ENCODE results near the gene FMOD. TPM values are rescaled to one million over a fixed set of nuclear protein-coding genes. Genes with fewer than 3 reads are reported as not detected.

The FMOD gene
- polyA plus RNA-seq, 1 donor from 2014 or later = not detected

DNA sequence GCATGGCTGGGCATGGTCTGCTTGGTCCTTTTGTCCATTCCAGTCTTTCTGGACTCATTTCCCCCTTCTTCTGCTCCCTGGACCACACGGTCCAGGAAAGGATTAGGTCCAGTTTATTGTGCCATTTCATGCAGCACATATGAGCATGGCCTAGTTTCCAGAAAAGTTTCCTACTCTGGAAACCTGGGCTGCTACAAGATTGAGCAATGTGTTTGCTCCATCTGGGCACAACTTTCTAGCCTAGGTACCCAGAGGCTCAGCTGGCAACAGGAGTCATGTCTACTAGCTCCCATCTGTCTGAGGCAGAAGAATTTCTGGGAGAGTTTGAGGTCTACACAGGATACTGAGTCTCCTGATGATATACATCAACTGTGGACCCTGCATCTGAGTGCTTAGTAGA, 14.8 kb downstream of the FMOD start:
- H3K27ac ChIP-seq (ENCODE audit: low read length) = no peak overlapping the region

DNA sequence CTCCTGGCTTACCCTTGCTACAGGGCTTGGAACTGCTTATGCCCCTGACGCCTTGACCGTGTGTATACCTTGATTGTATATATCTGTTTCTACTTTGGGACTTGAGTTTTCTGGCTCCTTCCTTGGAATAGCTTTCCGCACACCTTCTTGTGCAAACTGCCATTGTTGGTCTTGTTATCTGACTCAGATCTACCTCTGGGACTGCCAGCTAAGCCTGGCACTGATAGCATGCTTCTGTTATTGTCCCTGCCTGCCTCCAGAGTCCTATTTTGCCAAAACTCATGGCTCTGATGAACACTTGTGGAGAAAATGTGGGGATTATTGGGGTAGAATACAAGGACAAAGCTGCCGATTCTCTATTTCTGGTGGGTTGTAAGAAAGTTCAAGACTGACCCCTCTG, 15.4 kb downstream of the FMOD start:
- no peak overlapping the region for H3K9ac ChIP-seq (ENCODE audit: low read length)
- no peaks in the 10 kb centered on the region for H4K20me1 ChIP-seq (ENCODE audit: insufficient read depth)
- H3K79me2 ChIP-seq (replicated peaks; ENCODE audit: insufficient read depth, low read length) = no peaks in the 10 kb centered on the region
- no peaks in the 10 kb centered on the region for H3K27me3 ChIP-seq (ENCODE audit: insufficient read depth, low read depth, low read length)
- H3K4me3 ChIP-seq (ENCODE audit: low read length) = no peak overlapping the region
- H3F3A ChIP-seq (ENCODE audit: insufficient read depth, low read length, poor library complexity, severe bottlenecking) = no peaks in the 10 kb centered on the region
- no peak for TF ChIP-seq SMC3 (conservative IDR thresholded peaks at IDR 0.05; ENCODE audit: poor library complexity)
- H2AFZ ChIP-seq (ENCODE audit: low read depth, low read length) = no peak overlapping the region
- H3K27ac ChIP-seq (ENCODE audit: low read length) = no peak overlapping the region
- H3K9me3 ChIP-seq (ENCODE audit: low read length) = no peaks in the 10 kb centered on the region
- H3K4me2 ChIP-seq (ENCODE audit: low read length) = no peak overlapping the region
- H3K36me3 ChIP-seq (ENCODE audit: insufficient read depth, low read length) = no peaks in the 10 kb centered on the region
- H3K9me2 ChIP-seq (ENCODE audit: insufficient read depth, low read length) = no peaks in the 10 kb centered on the region

More for the DNA sequence above, 14.8 kb downstream of the FMOD start:
- TF ChIP-seq RAD21 (conservative IDR thresholded peaks at IDR 0.05) = no peak
- no peak for TF ChIP-seq POLR2AphosphoS5 (IDR thresholded peaks at IDR 0.05)
- TF ChIP-seq EZH2 (IDR thresholded peaks at IDR 0.05; ENCODE audit: borderline replicate concordance, insufficient read depth, low read length, poor library complexity, severe bottlenecking) = no peak
- TF ChIP-seq SMC3 (conservative IDR thresholded peaks at IDR 0.05; ENCODE audit: poor library complexity) = no peak
- TF ChIP-seq, protein P1, sequence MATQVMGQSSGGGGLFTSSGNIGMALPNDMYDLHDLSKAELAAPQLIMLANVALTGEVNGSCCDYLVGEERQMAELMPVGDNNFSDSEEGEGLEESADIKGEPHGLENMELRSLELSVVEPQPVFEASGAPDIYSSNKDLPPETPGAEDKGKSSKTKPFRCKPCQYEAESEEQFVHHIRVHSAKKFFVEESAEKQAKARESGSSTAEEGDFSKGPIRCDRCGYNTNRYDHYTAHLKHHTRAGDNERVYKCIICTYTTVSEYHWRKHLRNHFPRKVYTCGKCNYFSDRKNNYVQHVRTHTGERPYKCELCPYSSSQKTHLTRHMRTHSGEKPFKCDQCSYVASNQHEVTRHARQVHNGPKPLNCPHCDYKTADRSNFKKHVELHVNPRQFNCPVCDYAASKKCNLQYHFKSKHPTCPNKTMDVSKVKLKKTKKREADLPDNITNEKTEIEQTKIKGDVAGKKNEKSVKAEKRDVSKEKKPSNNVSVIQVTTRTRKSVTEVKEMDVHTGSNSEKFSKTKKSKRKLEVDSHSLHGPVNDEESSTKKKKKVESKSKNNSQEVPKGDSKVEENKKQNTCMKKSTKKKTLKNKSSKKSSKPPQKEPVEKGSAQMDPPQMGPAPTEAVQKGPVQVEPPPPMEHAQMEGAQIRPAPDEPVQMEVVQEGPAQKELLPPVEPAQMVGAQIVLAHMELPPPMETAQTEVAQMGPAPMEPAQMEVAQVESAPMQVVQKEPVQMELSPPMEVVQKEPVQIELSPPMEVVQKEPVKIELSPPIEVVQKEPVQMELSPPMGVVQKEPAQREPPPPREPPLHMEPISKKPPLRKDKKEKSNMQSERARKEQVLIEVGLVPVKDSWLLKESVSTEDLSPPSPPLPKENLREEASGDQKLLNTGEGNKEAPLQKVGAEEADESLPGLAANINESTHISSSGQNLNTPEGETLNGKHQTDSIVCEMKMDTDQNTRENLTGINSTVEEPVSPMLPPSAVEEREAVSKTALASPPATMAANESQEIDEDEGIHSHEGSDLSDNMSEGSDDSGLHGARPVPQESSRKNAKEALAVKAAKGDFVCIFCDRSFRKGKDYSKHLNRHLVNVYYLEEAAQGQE (IDR thresholded peaks at IDR 0.05; ENCODE audit: borderline replicate concordance) = no peak
- TF ChIP-seq TAF1 (IDR thresholded peaks at IDR 0.05; ENCODE audit: low read depth) = no peak
- Histone ChIP-seq H3K27me3 (ENCODE audit: insufficient read depth, low read depth, low read length) (no peaks in the 10 kb centered on the region), H3K9me3 (ENCODE audit: low read length) (no peaks in the 10 kb centered on the region), H3K4me3 (ENCODE audit: low read length) (no peak overlapping the region), H3F3A (ENCODE audit: insufficient read depth, low read length, poor library complexity, severe bottlenecking) (no peaks in the 10 kb centered on the region), H3K9me2 (ENCODE audit: insufficient read depth, low read length) (no peaks in the 10 kb centered on the region), H3K36me3 (ENCODE audit: insufficient read depth, low read length) (no peaks in the 10 kb centered on the region), H3K4me2 (ENCODE audit: low read length) (no peak overlapping the region), H4K20me1 (ENCODE audit: insufficient read depth) (no peaks in the 10 kb centered on the region), H3K79me2 (replicated peaks; ENCODE audit: insufficient read depth, low read length) (no peaks in the 10 kb centered on the region), H3K9ac (ENCODE audit: low read length) (no peak overlapping the region), H2AFZ (ENCODE audit: low read depth, low read length) (no peak overlapping the region)

DNA sequence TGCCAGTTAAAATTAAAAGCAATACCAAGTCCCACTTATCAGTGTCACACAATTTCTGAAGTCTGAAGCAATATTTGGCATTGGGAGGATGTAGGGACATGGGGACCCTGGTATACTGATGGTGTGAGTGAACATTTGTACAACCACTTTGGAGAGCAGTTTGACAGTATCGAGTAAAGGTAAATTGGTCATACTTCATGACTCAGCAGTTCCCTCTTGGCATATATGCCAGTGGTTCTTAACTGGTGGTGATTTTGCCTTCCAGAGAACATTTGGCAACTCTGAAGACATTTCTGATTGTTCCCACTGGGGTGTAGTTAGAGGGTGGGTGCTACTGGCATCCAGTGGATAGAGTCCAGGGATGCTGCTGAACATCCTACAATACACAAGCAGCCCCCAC, 19.7 kb downstream of the FMOD start:
- Histone ChIP-seq H3K9me2 (ENCODE audit: insufficient read depth, low read length) (no peaks in the 10 kb centered on the region), H3K27me3 (ENCODE audit: insufficient read depth, low read depth, low read length) (no peaks in the 10 kb centered on the region), H3K27ac (ENCODE audit: low read length) (no peak overlapping the region), H3K4me2 (ENCODE audit: low read length) (no peak overlapping the region), H3K79me2 (replicated peaks; ENCODE audit: insufficient read depth, low read length) (no peaks in the 10 kb centered on the region), H3K9me3 (ENCODE audit: low read length) (no peaks in the 10 kb centered on the region), H3K36me3 (ENCODE audit: insufficient read depth, low read length) (no peaks in the 10 kb centered on the region), H3K9ac (ENCODE audit: low read length) (no peak overlapping the region), H2AFZ (ENCODE audit: low read depth, low read length) (no peak overlapping the region), H3K4me3 (ENCODE audit: low read length) (no peak overlapping the region), H4K20me1 (ENCODE audit: insufficient read depth) (no peaks in the 10 kb centered on the region), H3F3A (ENCODE audit: insufficient read depth, low read length, poor library complexity, severe bottlenecking) (peaks cover 4% of the 10 kb centered on the region)
- TF ChIP-seq SMC3 (conservative IDR thresholded peaks at IDR 0.05; ENCODE audit: poor library complexity) (no peak), POLR2AphosphoS5 (IDR thresholded peaks at IDR 0.05) (no peak), TAF1 (IDR thresholded peaks at IDR 0.05; ENCODE audit: low read depth) (no peak), EZH2 (IDR thresholded peaks at IDR 0.05; ENCODE audit: borderline replicate concordance, insufficient read depth, low read length, poor library complexity, severe bottlenecking) (no peak), RAD21 (conservative IDR thresholded peaks at IDR 0.05) (no peak), MXI1 (conservative IDR thresholded peaks at IDR 0.05; ENCODE audit: poor library complexity, severe bottlenecking) (no peak)
- TF ChIP-seq, protein P1 (IDR thresholded peaks at IDR 0.05; ENCODE audit: borderline replicate concordance) = no peak
- TF ChIP-seq, protein P2, sequence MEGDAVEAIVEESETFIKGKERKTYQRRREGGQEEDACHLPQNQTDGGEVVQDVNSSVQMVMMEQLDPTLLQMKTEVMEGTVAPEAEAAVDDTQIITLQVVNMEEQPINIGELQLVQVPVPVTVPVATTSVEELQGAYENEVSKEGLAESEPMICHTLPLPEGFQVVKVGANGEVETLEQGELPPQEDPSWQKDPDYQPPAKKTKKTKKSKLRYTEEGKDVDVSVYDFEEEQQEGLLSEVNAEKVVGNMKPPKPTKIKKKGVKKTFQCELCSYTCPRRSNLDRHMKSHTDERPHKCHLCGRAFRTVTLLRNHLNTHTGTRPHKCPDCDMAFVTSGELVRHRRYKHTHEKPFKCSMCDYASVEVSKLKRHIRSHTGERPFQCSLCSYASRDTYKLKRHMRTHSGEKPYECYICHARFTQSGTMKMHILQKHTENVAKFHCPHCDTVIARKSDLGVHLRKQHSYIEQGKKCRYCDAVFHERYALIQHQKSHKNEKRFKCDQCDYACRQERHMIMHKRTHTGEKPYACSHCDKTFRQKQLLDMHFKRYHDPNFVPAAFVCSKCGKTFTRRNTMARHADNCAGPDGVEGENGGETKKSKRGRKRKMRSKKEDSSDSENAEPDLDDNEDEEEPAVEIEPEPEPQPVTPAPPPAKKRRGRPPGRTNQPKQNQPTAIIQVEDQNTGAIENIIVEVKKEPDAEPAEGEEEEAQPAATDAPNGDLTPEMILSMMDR (IDR thresholded peaks at IDR 0.05; ENCODE audit: poor library complexity, severe bottlenecking) = no peak
